K562 (cell line): ENCODE data around the gene CNKSR3. TPM values are rescaled to one million over a fixed set of nuclear protein-coding genes. Genes with fewer than 3 reads are reported as not detected.

Experiments
- ATAC-seq: fragments of 200-7000 bp; cut with Tn5 transposase; 3 replicates; pipeline ENCODE4 v1.9.1; 2020; ENCODE audit warnings: moderate library complexity
- BruUV-seq: library from RNA; stranded (reverse); fragments of 400-500 nt; replicated peaks from 2 replicates; lab custom pipeline; 2021; lab: Mats Ljungman, UMichigan
- CTCF ChIA-PET: fragments of 300-600 bp; formaldehyde crosslinking; extraction: SDS; loops from one replicate; lab custom pipeline; 2021; ENCODE audit warnings: low intra/inter-chr PET ratio; lab: Yijun Ruan, JAX
- POLR2A ChIA-PET: fragments of 300-600, 350-650 bp; sonication (Branson Sonifier 250); formaldehyde crosslinking; extraction: SDS; loops from one replicate; lab custom pipeline; 2021; ENCODE audit warnings: antibody characterized with exemption, inconsistent platforms; lab: Yijun Ruan, JAX
- DNase-seq, 4 experiments: peaks; one replicate each; pipeline versions ENCODE4 v3.0.0 to v3.0.0-alpha.2; 2011 to 2018; ENCODE audit warnings: low spot score in 3 of 4, mixed read lengths in 3 of 4; ENCODE audit errors: extremely low read depth in 1 of 4
- FAIRE-seq: peaks from 2 replicates; lab custom pipeline; 2011; peaks lifted over from hg19 to GRCh38; lab: Jason Lieb, UNC
- H2AFZ ChIP-seq: 2 replicates; pipeline ENCODE4 v1.6.0; 2011; ENCODE audit warnings: low read depth, low read length, control low read depth, inconsistent platforms
- H3K27ac ChIP-seq: fragments of 200-600 bp; 3 replicates; pipeline ENCODE4 v1.8.0; 2011; ENCODE audit warnings: low read depth, mild to moderate bottlenecking, control low read depth, inconsistent platforms, low read length, moderate library complexity, mixed read lengths; ENCODE audit errors: extremely low read depth
- H3K27me3 ChIP-seq, 2 experiments: fragments of 300-600 bp in 1 of 2; 2 replicates in 1 of 2; 3 replicates in 1 of 2; pipeline versions ENCODE4 v1.6.0 to v1.8.0; 2011; ENCODE audit warnings: inconsistent platforms in 2 of 2, low read length in 2 of 2, mild to moderate bottlenecking in 1 of 2, mixed read lengths in 1 of 2, moderate library complexity in 1 of 2; ENCODE audit not compliant: control insufficient read depth in 2 of 2, insufficient read depth in 2 of 2
- H3K36me3 ChIP-seq: fragments of 300-600 bp; 3 replicates; pipeline ENCODE4 v1.8.0; 2011; ENCODE audit warnings: mild to moderate bottlenecking, low read length, inconsistent platforms; ENCODE audit not compliant: control insufficient read depth, insufficient read depth
- H3K4me1 ChIP-seq, 2 experiments: fragments of 200-600 bp in 1 of 2; replicated peaks in 1 of 2; 2 replicates in 1 of 2; 3 replicates in 1 of 2; pipeline versions ENCODE4 v1.5.1 to v1.8.0; 2011; ENCODE audit warnings: inconsistent platforms in 2 of 2, low read length in 2 of 2, mild to moderate bottlenecking in 1 of 2, mixed read lengths in 1 of 2, moderate library complexity in 1 of 2; ENCODE audit not compliant: control insufficient read depth in 2 of 2, insufficient read depth in 2 of 2
- H3K4me2 ChIP-seq: 2 replicates; pipeline ENCODE4 v1.6.1; 2011; ENCODE audit warnings: low read length, control low read depth, inconsistent platforms, mixed read lengths; ENCODE audit not compliant: insufficient read depth
- H3K4me3 ChIP-seq: fragments of 200-600 bp; sonication (generic), shearing (Covaris generic); 2 replicates; pipeline ENCODE4 v1.5.1; 2016; ENCODE audit warnings: control low read depth, inconsistent platforms
- H3K79me2 ChIP-seq: fragments of 200-600 bp; 3 replicates; pipeline ENCODE4 v1.8.0; 2011; ENCODE audit warnings: low read length, inconsistent platforms; ENCODE audit not compliant: control insufficient read depth, insufficient read depth
- H3K9ac ChIP-seq, 2 experiments: 2 replicates each; pipeline versions ENCODE4 v1.6.0 to v1.6.1; 2011; ENCODE audit warnings: low read depth in 2 of 2, low read length in 2 of 2, control low read depth in 1 of 2, inconsistent platforms in 1 of 2, mild to moderate bottlenecking in 1 of 2, mixed read lengths in 1 of 2; ENCODE audit not compliant: insufficient read depth in 1 of 2
- H3K9me1 ChIP-seq: one replicate; pipeline ENCODE4 v1.6.0; 2011; ENCODE audit warnings: inconsistent platforms, mild to moderate bottlenecking, low read length, moderate library complexity; ENCODE audit not compliant: control insufficient read depth, insufficient read depth
- H3K9me3 ChIP-seq: replicated peaks from 2 replicates; pipeline ENCODE4 v1.5.1; 2011; ENCODE audit warnings: low read depth, low read length, inconsistent platforms; ENCODE audit not compliant: control insufficient read depth, insufficient read depth
- H4K20me1 ChIP-seq: replicated peaks from 2 replicates; pipeline ENCODE4 v1.6.1; 2011; ENCODE audit warnings: low read length, inconsistent platforms, mixed read lengths; ENCODE audit not compliant: control insufficient read depth, insufficient read depth
- CBFA2T2 ChIP-seq: fragments of 450-650 bp; conservative IDR thresholded peaks from 2 replicates; pipeline ENCODE4 v1.6.1; 2017; ENCODE audit warnings: mild to moderate bottlenecking
- DPF2 ChIP-seq: fragments of 450-650 bp; IDR thresholded peaks from 2 replicates; pipeline ENCODE4 v1.6.1; 2016
- FOXM1 ChIP-seq, 2 experiments: fragments of 450-650 bp in 1 of 2; sonication (generic) in 1 of 2; formaldehyde crosslinking in 1 of 2; IDR thresholded peaks; 2 replicates each; pipeline versions ENCODE4 v1.6.1 to v1.9.0; 2017 to 2022; ENCODE audit warnings: low read depth in 2 of 2, mild to moderate bottlenecking in 2 of 2, missing genetic modification reagents in 1 of 2, moderate library complexity in 1 of 2
- HNRNPK ChIP-seq: fragments of 200-400 bp; formaldehyde crosslinking; IDR thresholded peaks from one replicate; pipeline ENCODE4 v1.6.1; 2018; ENCODE audit warnings: mild to moderate bottlenecking, low read depth, low read length; ENCODE audit not compliant: poor library complexity, severe bottlenecking
- NFIX ChIP-seq: fragments of 250-450 bp; sonication (Bioruptor Pico); IDR thresholded peaks from 2 replicates; pipeline ENCODE4 v1.4.0; 2020; ENCODE audit warnings: low read depth, mild to moderate bottlenecking, moderate library complexity
- POLR2AphosphoS5 ChIP-seq: IDR thresholded peaks from 2 replicates; pipeline ENCODE4 v1.6.1; 2011; ENCODE audit warnings: mild to moderate bottlenecking, low read depth, low read length, moderate library complexity; ENCODE audit not compliant: control insufficient read depth, insufficient read depth
- SMARCA4 ChIP-seq: fragments of 450-650 bp; IDR thresholded peaks from 2 replicates; pipeline ENCODE4 v1.6.1; 2016
- U2AF1 ChIP-seq: fragments of 200-400 bp; formaldehyde crosslinking; optimal IDR thresholded peaks from 2 replicates; pipeline ENCODE3; 2017; ENCODE audit warnings: mild to moderate bottlenecking, low read depth, low read length, moderate library complexity
- ZBTB17 ChIP-seq: fragments of 450-650 bp; formaldehyde crosslinking; IDR thresholded peaks from 2 replicates; pipeline ENCODE4 v1.4.0; 2020; ENCODE audit warnings: mild to moderate bottlenecking
- ZNF12 ChIP-seq: sonication (generic); formaldehyde crosslinking; IDR thresholded peaks from 2 replicates; pipeline ENCODE4 v1.4.0; 2020; ENCODE audit warnings: mild to moderate bottlenecking, missing genetic modification reagents
- ZNF174 ChIP-seq: fragments of 250-450 bp; sonication (Bioruptor Pico); IDR thresholded peaks from 2 replicates; pipeline ENCODE4 v1.4.0; 2020; ENCODE audit warnings: mild to moderate bottlenecking
- ZNF764 ChIP-seq: fragments of 250-450 bp; sonication (Bioruptor Pico); IDR thresholded peaks from 2 replicates; pipeline ENCODE4 v1.4.0; 2020; ENCODE audit warnings: low read depth, mild to moderate bottlenecking, moderate library complexity
- WGBS: fragments of 100-300 bp; shearing (Covaris generic); methylation state at CpG from one replicate; pipeline ENCODE4 v1.1.6; 2016; ENCODE audit warnings: low coverage, mixed read lengths; ENCODE audit not compliant: insufficient coverage; ENCODE audit errors: missing lambda C conversion rate; 5-methylcytosine and 5-hydroxymethylcytosine counted together
- in situ Hi-C: fragments of 300-500 bp; cut with MboI; formaldehyde crosslinking; loops from 4 replicates; pipeline ENCODE4 v1.15.0; 2018; ENCODE audit warnings: inconsistent platforms, mixed read lengths
- intact Hi-C: fragments of 100-400 bp; cut with micrococcal nuclease; formaldehyde crosslinking; loops from 2 replicates; pipeline ENCODE4 v1.14.2; 2022
- polyA plus RNA-seq, 8 experiments: library from polyadenylated mRNA; depleted of rRNA in 4 of 8; stranded (reverse) in 5 of 8; unstranded in 3 of 8; fragments of >200 nt; fragmentation: Nextera tagmentation in 2 of 8; fragmentation: Illumina TruSeq in 1 of 8; extraction: Ambion mirVana in 2 of 8; extraction: Trizol in 1 of 8; gene quantifications; 2 replicates each; pipeline versions ENCODE4 v1.2.1 to v1.2.3, GENCODE V29; 2011 to 2014; ENCODE audit warnings: inconsistent platforms in 1 of 8, missing spikeins in 1 of 8
- total RNA-seq, 7 experiments: library from RNA; depleted of rRNA in 6 of 7; stranded (reverse); fragments of >200 nt in 6 of 7; fragmentation: Illumina TruSeq in 2 of 7; extraction: Trizol in 2 of 7; gene quantifications; 2 replicates each; pipeline versions ENCODE4 v1.2.1 to v1.2.3, GENCODE V29; 2011 to 2021; ENCODE audit warnings: low replicate concordance in 1 of 7
- TF ChIP-seq, protein P1 (sequence below): fragments of 250-450 bp; sonication (Bioruptor Pico); IDR thresholded peaks from 2 replicates; pipeline ENCODE4 v1.8.0; 2021; ENCODE audit warnings: borderline replicate concordance, mild to moderate bottlenecking, moderate library complexity; ENCODE audit not compliant: poor library complexity, severe bottlenecking
- TF ChIP-seq, protein P2 (sequence below): sonication (generic); formaldehyde crosslinking; IDR thresholded peaks from 2 replicates; pipeline ENCODE4 v1.9.0; 2022; ENCODE audit warnings: mild to moderate bottlenecking, missing genetic modification reagents

Gene CNKSR3
- total and polyA plus RNA-seq, 9 of the 15 experiments (the other 6 are each of a cell fraction or from before 2014, with no cell fraction given) = 4.5 to 29.6 (median 9.5) TPM

DNA sequence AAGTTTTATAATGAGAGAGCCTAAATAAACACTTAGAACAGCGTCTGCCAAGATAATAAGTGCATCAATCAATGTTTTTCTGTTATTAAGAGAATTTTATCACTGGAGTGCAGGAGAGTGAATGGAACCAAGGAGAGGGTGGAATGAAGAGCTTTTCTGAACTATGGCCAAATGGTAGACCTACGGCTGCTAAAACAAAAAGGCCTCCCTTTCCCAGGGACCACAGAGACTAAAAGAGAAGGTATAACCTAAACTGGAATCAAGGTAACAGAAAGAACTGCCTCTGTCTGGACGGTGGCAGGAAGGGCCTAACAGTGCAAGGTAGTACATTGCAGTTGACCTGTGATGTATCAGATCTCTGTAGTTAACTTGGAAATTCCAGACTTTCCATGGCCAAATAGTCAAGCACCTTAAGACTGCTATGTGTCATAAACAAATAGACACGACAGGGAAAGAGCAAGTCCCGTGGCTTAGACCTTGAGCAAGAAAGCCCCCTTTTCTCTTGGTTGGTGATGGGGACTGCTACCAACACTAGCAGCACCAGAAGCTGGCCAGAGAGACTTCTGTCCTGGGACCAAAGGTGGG, 5.5 kb downstream of the CNKSR3 start:
- Histone ChIP-seq H3K27ac (no peak overlapping the region), H3K4me1 (peaks cover 12 to 15% of the 10 kb centered on the region in 2 experiments; a peak in 4 of 5 replicates), H3K4me2 (no peak overlapping the region), H4K20me1 (no peaks in the 10 kb centered on the region; the same call in 1 of the 2 replicates), H3K36me3 (peaks cover 29% of the 10 kb centered on the region), H3K9ac (no peak overlapping the region), H2AFZ (no peak overlapping the region), H3K9me3 (no peaks in the 10 kb centered on the region), H3K9me1 (no peaks in the 10 kb centered on the region), H3K4me3 (no peak overlapping the region), H3K79me2 (peaks cover 93% of the 10 kb centered on the region), H3K27me3 (no peaks in the 10 kb centered on the region)
- ChIA-PET CTCF (no interaction called here), POLR2A (interaction anchor here (1.4 to 1.6 kb wide), 3 partner anchors 9 to 16 kb away, joined by 4 to 15 read pairs (median 5); no protein-coding TSS in a partner anchor)
- intact Hi-C loops = loop anchor here (5.0 kb wide), 1 partner anchor 68 kb away; no protein-coding TSS in a partner anchor
- peak; percentile 87; the same call in 1 of the 2 replicates for TF ChIP-seq ZNF12 (CRISPR knock-in tag)
- TF ChIP-seq, protein P1, sequence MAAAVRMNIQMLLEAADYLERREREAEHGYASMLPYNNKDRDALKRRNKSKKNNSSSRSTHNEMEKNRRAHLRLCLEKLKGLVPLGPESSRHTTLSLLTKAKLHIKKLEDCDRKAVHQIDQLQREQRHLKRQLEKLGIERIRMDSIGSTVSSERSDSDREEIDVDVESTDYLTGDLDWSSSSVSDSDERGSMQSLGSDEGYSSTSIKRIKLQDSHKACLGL (CRISPR knock-in tag) = no peak
- in situ Hi-C loops = loop anchor here (25.0 kb wide), 1 partner anchor 1518 kb away; the partner anchor contains the start of gene FBXO5
- whole genome bisulfite sequencing = 67% methylated on average over 5 of the region's 5 CpGs
- DNase-seq = no peak
- BruUV-seq = no TSS peak
- no peak for ATAC-seq
- FAIRE-seq = no peak

DNA sequence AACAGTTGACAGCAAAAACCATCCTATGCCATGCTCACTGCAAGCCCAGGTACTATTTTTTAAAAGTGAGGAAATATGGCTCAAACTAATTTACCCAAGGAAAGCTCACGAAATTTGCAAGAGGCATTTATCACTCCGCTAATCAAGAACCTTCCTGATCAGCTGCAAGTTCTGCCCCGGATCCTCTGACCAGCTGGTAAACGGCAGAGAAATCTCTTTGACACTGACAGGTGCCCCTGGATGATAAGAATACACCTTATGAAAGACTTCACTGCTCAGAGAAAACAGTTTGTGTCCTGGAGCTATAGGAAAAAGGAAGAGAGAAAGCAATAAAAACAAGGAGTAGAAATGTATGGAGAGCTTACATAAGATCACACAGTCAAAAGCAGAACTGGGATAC, 6.4 kb downstream of the CNKSR3 start:
- H3K79me2 ChIP-seq = peaks cover 92% of the 10 kb centered on the region
- no peak for FAIRE-seq
- in situ Hi-C loops (loop anchor here (25.0 kb wide), 1 partner anchor 1517 kb away; the partner anchor contains the start of gene FBXO5), intact Hi-C loops (loop anchor here (5.0 kb wide), 1 partner anchor 67 kb away; no protein-coding TSS in a partner anchor)
- H3K27ac ChIP-seq = no peak overlapping the region
- ATAC-seq = no peak
- H3K4me1 ChIP-seq = peaks cover 5 to 15% of the 10 kb centered on the region in 2 experiments; a peak in 4 of 5 replicates
- no peak overlapping the region for H2AFZ ChIP-seq
- no peaks in the 10 kb centered on the region for H3K9me3 ChIP-seq
- no peaks in the 10 kb centered on the region for H3K9me1 ChIP-seq
- H3K36me3 ChIP-seq = peaks cover 32% of the 10 kb centered on the region
- no TSS peak for BruUV-seq
- no peak overlapping the region for H3K9ac ChIP-seq
- 9% methylated on average over 4 of the region's 4 CpGs for WGBS
- no peaks in the 10 kb centered on the region for H3K27me3 ChIP-seq
- no peak overlapping the region for H3K4me3 ChIP-seq
- peak in 1 of 4 experiments; percentile 39 for DNase-seq
- CTCF ChIA-PET = interaction anchor here (0.5 kb wide), 1 partner anchor 9 kb away, joined by 3 read pairs; no protein-coding TSS in a partner anchor
- POLR2A ChIA-PET = interaction anchor here (0.7 to 1.6 kb wide), 4 partner anchors 9 to 16 kb away, joined by 3 to 15 read pairs (median 4); no protein-coding TSS in a partner anchor
- H3K4me2 ChIP-seq = no peak overlapping the region
- no peaks in the 10 kb centered on the region; the same call in 1 of the 2 replicates for H4K20me1 ChIP-seq
- TF ChIP-seq SMARCA4 (peak; percentile 48; the same call in 1 of the 2 replicates), U2AF1 (no peak), ZNF174 (no peak), DPF2 (peak; percentile 32; the same call in 1 of the 2 replicates), POLR2AphosphoS5 (0 out of 2 replicates have a peak, but pooled peaks have one; percentile 33), ZBTB17 (CRISPR knock-in tag) (no peak), HNRNPK (no peak), CBFA2T2 (peak; percentile 61), NFIX (CRISPR knock-in tag) (no peak), FOXM1 (IDR thresholded peaks at IDR 0.05; ENCODE audit: low read depth) (no peak), FOXM1 (CRISPR knock-in tag; IDR thresholded peaks at IDR 0.05; ENCODE audit: low read depth) (no peak), ZNF764 (no peak)
- TF ChIP-seq, protein P2, sequence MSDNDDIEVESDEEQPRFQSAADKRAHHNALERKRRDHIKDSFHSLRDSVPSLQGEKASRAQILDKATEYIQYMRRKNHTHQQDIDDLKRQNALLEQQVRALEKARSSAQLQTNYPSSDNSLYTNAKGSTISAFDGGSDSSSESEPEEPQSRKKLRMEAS (CRISPR knock-in tag) = no peak
